GM18498 (cell line): ENCODE data around the gene TRAPPC1.

Experiments used
- ATAC-seq: cut with Tn5 transposase; IDR thresholded peaks from one replicate; pipeline ENCODE4 v1.9.1; 2021; ENCODE audit warnings: mild to moderate bottlenecking, moderate library complexity; ENCODE audit not compliant: unreplicated experiment

Gene TRAPPC1

DNA sequence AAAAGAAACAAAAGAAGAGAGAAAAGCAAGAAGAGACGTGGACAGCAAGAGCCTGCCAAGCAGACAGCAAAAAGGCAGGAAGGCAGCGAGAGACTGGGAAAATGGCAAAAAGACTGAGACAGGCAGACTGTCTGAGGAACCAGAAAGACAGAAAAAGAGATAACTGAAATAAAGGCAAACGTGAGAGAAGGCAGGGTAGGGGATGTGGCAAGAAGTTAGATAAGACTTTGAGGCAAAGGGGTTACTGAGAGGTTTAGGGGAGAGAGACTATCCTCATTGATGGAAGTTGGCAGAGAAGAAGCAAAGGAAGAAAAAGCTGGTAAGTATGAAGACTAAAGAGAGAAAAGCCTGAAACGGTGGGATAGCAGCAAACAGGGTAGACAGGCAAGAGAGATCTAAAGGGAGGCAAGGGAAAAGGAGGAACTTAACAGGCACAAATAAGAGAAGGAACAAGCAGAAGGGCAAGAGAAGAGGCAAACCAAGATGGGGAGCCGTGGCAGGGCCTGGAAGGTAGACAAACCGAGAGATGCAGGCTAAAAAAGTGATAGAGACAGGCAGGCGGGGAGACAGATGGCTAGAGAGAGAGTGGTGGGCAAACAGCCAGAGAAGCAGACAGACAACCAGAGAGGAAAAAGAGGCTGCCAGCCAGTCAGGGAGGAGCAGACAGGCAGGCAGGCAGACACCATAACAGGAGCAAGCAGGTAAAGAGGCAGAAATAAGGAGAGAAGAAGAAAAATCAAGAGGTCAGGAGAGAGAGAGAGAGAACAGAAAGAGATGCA is 50.3 kb downstream of the TRAPPC1 start:
- no peak for ATAC-seq
